H9 (cell line): Measurements from ENCODE around the gene CSTPP1. TPM values are rescaled to one million over a fixed set of nuclear protein-coding genes. Genes with fewer than 3 reads are reported as not detected.

Experiments used
- DNase-seq: peaks from one replicate; pipeline ENCODE4 v3.0.0-alpha.2; 2017
- H2AFZ ChIP-seq: one replicate; pipeline ENCODE4 v1.6.1; 2013; ENCODE audit warnings: mild to moderate bottlenecking, low read length, control low read depth, moderate library complexity
- H2AK5ac ChIP-seq: 2 replicates; pipeline ENCODE4 v1.6.1; 2013; ENCODE audit warnings: low read length, control low read depth, mixed read lengths; ENCODE audit not compliant: insufficient read length
- H2BK120ac ChIP-seq: one replicate; pipeline ENCODE4 v1.6.1; 2013; ENCODE audit warnings: low read depth, mild to moderate bottlenecking, low read length, control low read depth, inconsistent platforms; ENCODE audit not compliant: poor library complexity, severe bottlenecking
- H2BK12ac ChIP-seq: 2 replicates; pipeline ENCODE4 v1.6.1; 2013; ENCODE audit warnings: low read length, control low read depth, mixed read lengths, low read depth; ENCODE audit not compliant: insufficient read length
- H2BK15ac ChIP-seq: 2 replicates; pipeline ENCODE4 v1.6.1; 2013; ENCODE audit warnings: low read depth, low read length, control low read depth
- H2BK20ac ChIP-seq: one replicate; pipeline ENCODE4 v1.6.1; 2013; ENCODE audit warnings: low read depth, mild to moderate bottlenecking, low read length, control low read depth, inconsistent platforms; ENCODE audit not compliant: poor library complexity, severe bottlenecking
- H2BK5ac ChIP-seq: 2 replicates; pipeline ENCODE4 v1.6.1; 2013; ENCODE audit warnings: low read length, control low read depth, mixed read lengths; ENCODE audit not compliant: insufficient read length
- H3K14ac ChIP-seq: 2 replicates; pipeline ENCODE4 v1.6.1; 2013; ENCODE audit warnings: low read length, control low read depth; ENCODE audit not compliant: insufficient read depth
- H3K18ac ChIP-seq: 2 replicates; pipeline ENCODE4 v1.6.1; 2013; ENCODE audit warnings: low read depth, mild to moderate bottlenecking, mixed read lengths, low read length, control low read depth; ENCODE audit not compliant: insufficient read length
- H3K23ac ChIP-seq: 2 replicates; pipeline ENCODE4 v1.6.1; 2013; ENCODE audit warnings: low read length, control low read depth, mixed read lengths, low read depth; ENCODE audit not compliant: insufficient read length
- H3K23me2 ChIP-seq: 2 replicates; pipeline ENCODE4 v1.6.1; 2013; ENCODE audit warnings: low read depth, mild to moderate bottlenecking, mixed read lengths, low read length, control low read depth; ENCODE audit not compliant: insufficient read length, poor library complexity, severe bottlenecking
- H3K27ac ChIP-seq: 2 replicates; pipeline ENCODE4 v1.5.1; 2013; ENCODE audit warnings: low read length, control low read depth, mixed read lengths, low read depth; ENCODE audit not compliant: insufficient read length
- H3K27me3 ChIP-seq: 2 replicates; pipeline ENCODE4 v1.6.1; 2013; ENCODE audit warnings: low read length, control low read depth, inconsistent platforms; ENCODE audit not compliant: insufficient read depth
- H3K4ac ChIP-seq: 2 replicates; pipeline ENCODE4 v1.6.1; 2013; ENCODE audit warnings: low read depth, mild to moderate bottlenecking, control low read depth, inconsistent platforms, low read length, moderate library complexity
- H3K4me1 ChIP-seq: 2 replicates; pipeline ENCODE4 v1.6.1; 2013; ENCODE audit warnings: low read length, control low read depth, inconsistent platforms; ENCODE audit not compliant: insufficient read depth
- H3K4me2 ChIP-seq: 2 replicates; pipeline ENCODE4 v1.6.1; 2013; ENCODE audit warnings: low read length, control low read depth, mixed read lengths; ENCODE audit not compliant: insufficient read length, insufficient read depth
- H3K56ac ChIP-seq: 2 replicates; pipeline ENCODE4 v1.6.1; 2013; ENCODE audit warnings: low read depth, mild to moderate bottlenecking, mixed read lengths, low read length, control low read depth; ENCODE audit not compliant: insufficient read length
- H3K79me1 ChIP-seq: 2 replicates; pipeline ENCODE4 v1.6.1; 2013; ENCODE audit warnings: low read depth, mild to moderate bottlenecking, moderate library complexity, low read length, control low read depth, inconsistent platforms; ENCODE audit not compliant: insufficient read depth, poor library complexity, severe bottlenecking
- H3K79me2 ChIP-seq: 2 replicates; pipeline ENCODE4 v1.6.1; 2013; ENCODE audit warnings: low read length, control low read depth, inconsistent platforms; ENCODE audit not compliant: insufficient read depth
- H3K9ac ChIP-seq: 2 replicates; pipeline ENCODE4 v1.6.1; 2013; ENCODE audit warnings: low read length, control low read depth, mixed read lengths; ENCODE audit not compliant: insufficient read length; ENCODE audit errors: extremely low read depth
- H3K9me3 ChIP-seq: one replicate; pipeline ENCODE4 v1.6.1; 2013; ENCODE audit warnings: low read depth, low read length, inconsistent platforms; ENCODE audit not compliant: control insufficient read depth
- H3T11ph ChIP-seq: one replicate; pipeline ENCODE4 v1.6.1; 2013; ENCODE audit warnings: mild to moderate bottlenecking, low read length, control low read depth, inconsistent platforms
- H4K20me1 ChIP-seq: one replicate; pipeline ENCODE4 v1.6.1; 2013; ENCODE audit not compliant: control insufficient read depth, insufficient read length, insufficient read depth
- H4K5ac ChIP-seq: 2 replicates; pipeline ENCODE4 v1.6.1; 2013; ENCODE audit warnings: low read depth, mild to moderate bottlenecking, mixed read lengths, low read length, control low read depth; ENCODE audit not compliant: insufficient read length
- H4K8ac ChIP-seq: replicated peaks from 2 replicates; pipeline ENCODE4 v1.6.1; 2013; ENCODE audit warnings: low read length, control low read depth, mixed read lengths, low read depth; ENCODE audit not compliant: insufficient read length
- H4K91ac ChIP-seq: 2 replicates; pipeline ENCODE4 v1.6.1; 2013; ENCODE audit warnings: low read depth, mild to moderate bottlenecking, moderate library complexity, mixed read lengths, low read length, control low read depth; ENCODE audit not compliant: insufficient read length
- H3K27ac Mint-ChIP-seq, 3 experiments: 2 replicates in 2 of 3; 3 replicates in 1 of 3; pipeline ENCODE4 v1.8.0; 2020 to 2021; ENCODE audit warnings: mixed read lengths in 3 of 3, mild to moderate bottlenecking in 1 of 3, moderate library complexity in 1 of 3
- H3K27me3 Mint-ChIP-seq: 2 replicates; pipeline ENCODE4 v1.8.0; 2021; ENCODE audit warnings: low read depth, mild to moderate bottlenecking, moderate library complexity, mixed read lengths
- H3K36me3 Mint-ChIP-seq, 3 experiments: 2 replicates in 2 of 3; 3 replicates in 1 of 3; pipeline ENCODE4 v1.8.0; 2020 to 2021; ENCODE audit warnings: low read depth in 3 of 3, mixed read lengths in 3 of 3; ENCODE audit not compliant: insufficient read depth in 1 of 3
- H3K4me1 Mint-ChIP-seq, 2 experiments: 2 replicates each; pipeline ENCODE4 v1.8.0; 2020; ENCODE audit warnings: mixed read lengths in 2 of 2
- H3K4me3 Mint-ChIP-seq, 2 experiments: 2 replicates in 1 of 2; 3 replicates in 1 of 2; pipeline ENCODE4 v1.8.0; 2020 to 2021; ENCODE audit warnings: mild to moderate bottlenecking in 2 of 2, mixed read lengths in 2 of 2, moderate library complexity in 1 of 2
- H3K9me3 Mint-ChIP-seq, 2 experiments: 2 replicates in 1 of 2; 3 replicates in 1 of 2; pipeline ENCODE4 v1.8.0; 2020; ENCODE audit warnings: mild to moderate bottlenecking in 2 of 2, mixed read lengths in 2 of 2, moderate library complexity in 1 of 2
- WGBS: extraction: QIAGEN DNeasy Blood & Tissue Kit; methylation state at CpG from one replicate; pipeline ENCODE4 v1.1.7; 2013; ENCODE audit warnings: missing lambda C conversion rate, low lambda C conversion rate, mixed read lengths; ENCODE audit not compliant: insufficient read length; ENCODE audit errors: extremely low coverage; 5-methylcytosine and 5-hydroxymethylcytosine counted together
- total RNA-seq: library from RNA; stranded (reverse); gene quantifications from 2 replicates; pipeline ENCODE4 v1.2.1, GENCODE V29; 2021
- TF ChIP-seq, protein P1 (sequence below): fragments of 200-600 bp; sonication (generic); conservative IDR thresholded peaks from 3 replicates; pipeline ENCODE4 v1.8.0; 2021; ENCODE audit warnings: antibody characterized with exemption, mild to moderate bottlenecking

Gene CSTPP1
- total RNA-seq, 1 experiment from 2014 or later, result 21.2 TPM

DNA sequence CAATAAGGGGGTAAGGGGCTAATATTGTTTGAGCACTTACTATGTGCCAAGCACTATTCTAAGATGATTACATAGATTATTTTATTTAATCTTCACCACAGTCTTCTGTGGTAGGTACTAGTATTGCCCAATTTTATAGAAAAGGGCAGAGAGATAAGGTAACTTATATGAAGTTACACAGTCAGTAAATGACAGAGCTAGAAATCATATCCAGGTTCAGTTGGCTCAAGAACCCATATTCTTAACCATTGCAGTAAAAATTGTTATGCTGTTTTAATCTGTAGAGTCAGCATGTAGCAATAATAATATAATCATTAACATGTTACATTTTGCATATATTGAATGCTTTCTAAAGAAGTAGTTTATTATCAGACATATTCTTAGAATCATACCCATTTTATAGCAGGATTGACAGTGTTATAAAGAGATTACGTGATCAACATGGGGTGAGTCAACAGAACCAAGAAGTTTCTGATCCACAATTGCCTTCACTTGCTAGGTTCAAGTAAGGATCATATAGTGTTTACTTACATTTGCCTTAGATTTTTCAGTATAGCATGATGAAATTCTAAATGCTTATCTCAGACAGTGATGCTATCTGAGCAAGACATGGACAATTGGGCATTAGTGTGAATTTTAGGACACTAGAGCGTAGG, 46.4 kb downstream of the CSTPP1 start:
- Histone ChIP-seq H3T11ph (no peak overlapping the region), H4K20me1 (no peaks in the 10 kb centered on the region), H3K4me2 (no peak overlapping the region), H2BK12ac (no peak overlapping the region), H3K14ac (no peak overlapping the region), H2BK120ac (no peak overlapping the region), H4K5ac (no peak overlapping the region), H3K79me2 (no peaks in the 10 kb centered on the region), H3K4me1 (no peaks in the 10 kb centered on the region), H4K8ac (no peak overlapping the region), H2BK15ac (no peak overlapping the region), H2AFZ (no peak overlapping the region), H3K27ac (no peak overlapping the region), H3K56ac (no peak overlapping the region), H2BK5ac (no peak overlapping the region), H3K9ac (no peak overlapping the region), H3K79me1 (no peaks in the 10 kb centered on the region), H3K23ac (no peak overlapping the region), H2BK20ac (no peak overlapping the region), H3K27me3 (no peaks in the 10 kb centered on the region), H3K4ac (no peak overlapping the region), H3K23me2 (no peaks in the 10 kb centered on the region), H3K9me3 (no peaks in the 10 kb centered on the region), H4K91ac (no peak overlapping the region), H2AK5ac (no peak overlapping the region), H3K18ac (no peak overlapping the region)
- H3K4me3 Mint-ChIP-seq, result no peak overlapping the region
- H3K27ac Mint-ChIP-seq, result no peak overlapping the region
- no peaks in the 10 kb centered on the region for H3K9me3 Mint-ChIP-seq
- H3K4me1 Mint-ChIP-seq, result peaks cover 25 to 34% of the 10 kb centered on the region in 2 experiments
- TF ChIP-seq, protein P1, sequence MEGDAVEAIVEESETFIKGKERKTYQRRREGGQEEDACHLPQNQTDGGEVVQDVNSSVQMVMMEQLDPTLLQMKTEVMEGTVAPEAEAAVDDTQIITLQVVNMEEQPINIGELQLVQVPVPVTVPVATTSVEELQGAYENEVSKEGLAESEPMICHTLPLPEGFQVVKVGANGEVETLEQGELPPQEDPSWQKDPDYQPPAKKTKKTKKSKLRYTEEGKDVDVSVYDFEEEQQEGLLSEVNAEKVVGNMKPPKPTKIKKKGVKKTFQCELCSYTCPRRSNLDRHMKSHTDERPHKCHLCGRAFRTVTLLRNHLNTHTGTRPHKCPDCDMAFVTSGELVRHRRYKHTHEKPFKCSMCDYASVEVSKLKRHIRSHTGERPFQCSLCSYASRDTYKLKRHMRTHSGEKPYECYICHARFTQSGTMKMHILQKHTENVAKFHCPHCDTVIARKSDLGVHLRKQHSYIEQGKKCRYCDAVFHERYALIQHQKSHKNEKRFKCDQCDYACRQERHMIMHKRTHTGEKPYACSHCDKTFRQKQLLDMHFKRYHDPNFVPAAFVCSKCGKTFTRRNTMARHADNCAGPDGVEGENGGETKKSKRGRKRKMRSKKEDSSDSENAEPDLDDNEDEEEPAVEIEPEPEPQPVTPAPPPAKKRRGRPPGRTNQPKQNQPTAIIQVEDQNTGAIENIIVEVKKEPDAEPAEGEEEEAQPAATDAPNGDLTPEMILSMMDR, result no peak
- no CpG with 5 or more reads among the region's 2 CpGs for WGBS
- no peak for DNase-seq
- no peaks in the 10 kb centered on the region for H3K27me3 Mint-ChIP-seq
- peaks cover 0 to 3% (median 0%) of the 10 kb centered on the region in 3 experiments; a peak in 2 of 7 replicates for H3K36me3 Mint-ChIP-seq
